ENCODE results near the gene CFAP298. TPM values are rescaled to one million over a fixed set of nuclear protein-coding genes. Genes with fewer than 3 reads are reported as not detected.

The CFAP298 gene
- total and polyA plus RNA-seq, 9 donors: 18.6 to 39.5 (median 28.0) TPM

GRCh38 chr21:32593690-32594089 lies 18.5 kb downstream of the CFAP298 start:
- 58 to 69% (median 61%) methylated on average over 8 of the region's 8 CpGs for WGBS, 3 donors

DNA sequence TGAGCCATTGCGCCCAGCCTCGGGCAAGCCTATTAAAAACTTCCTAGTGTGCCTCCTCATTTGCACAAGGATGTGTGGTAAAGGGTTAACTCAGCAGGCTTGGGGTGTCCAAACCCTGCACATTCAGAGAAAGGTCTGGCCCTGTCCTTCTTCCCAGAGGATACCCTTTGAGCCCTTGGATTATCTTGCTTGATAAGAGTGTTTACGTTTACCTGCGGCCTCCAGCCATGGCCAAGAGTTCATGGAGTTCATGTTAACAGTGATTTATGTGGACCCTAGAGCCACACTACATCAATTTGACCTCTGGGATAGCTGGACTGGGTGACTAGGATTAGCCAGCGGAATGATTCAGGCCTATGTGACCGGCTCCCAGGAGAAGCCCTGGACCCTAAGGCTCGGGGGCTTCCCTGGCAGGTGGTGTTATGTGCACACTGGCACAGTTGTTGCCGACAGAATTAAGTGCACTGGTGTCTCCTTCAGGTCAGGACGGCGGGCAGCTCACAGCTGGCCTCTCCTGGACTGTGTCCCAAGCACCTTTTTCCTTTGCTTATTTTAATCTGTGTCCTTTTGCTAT lies 19.2 kb downstream of the CFAP298 start:
- WGBS, 3 donors: 34 to 40% (median 39%) methylated on average over 10 of the region's 10 CpGs
- Histone ChIP-seq H3K4me1 (ENCODE audit: insufficient read depth) (no peaks in the 10 kb centered on the region), H3K27ac (no peak overlapping the region), H3K9me3 (no peaks in the 10 kb centered on the region), H3K36me3 (no peaks in the 10 kb centered on the region), H3K27me3 (no peaks in the 10 kb centered on the region), H3K4me3 (no peak overlapping the region)
- DNase-seq: no peak
- TF ChIP-seq, protein P1, sequence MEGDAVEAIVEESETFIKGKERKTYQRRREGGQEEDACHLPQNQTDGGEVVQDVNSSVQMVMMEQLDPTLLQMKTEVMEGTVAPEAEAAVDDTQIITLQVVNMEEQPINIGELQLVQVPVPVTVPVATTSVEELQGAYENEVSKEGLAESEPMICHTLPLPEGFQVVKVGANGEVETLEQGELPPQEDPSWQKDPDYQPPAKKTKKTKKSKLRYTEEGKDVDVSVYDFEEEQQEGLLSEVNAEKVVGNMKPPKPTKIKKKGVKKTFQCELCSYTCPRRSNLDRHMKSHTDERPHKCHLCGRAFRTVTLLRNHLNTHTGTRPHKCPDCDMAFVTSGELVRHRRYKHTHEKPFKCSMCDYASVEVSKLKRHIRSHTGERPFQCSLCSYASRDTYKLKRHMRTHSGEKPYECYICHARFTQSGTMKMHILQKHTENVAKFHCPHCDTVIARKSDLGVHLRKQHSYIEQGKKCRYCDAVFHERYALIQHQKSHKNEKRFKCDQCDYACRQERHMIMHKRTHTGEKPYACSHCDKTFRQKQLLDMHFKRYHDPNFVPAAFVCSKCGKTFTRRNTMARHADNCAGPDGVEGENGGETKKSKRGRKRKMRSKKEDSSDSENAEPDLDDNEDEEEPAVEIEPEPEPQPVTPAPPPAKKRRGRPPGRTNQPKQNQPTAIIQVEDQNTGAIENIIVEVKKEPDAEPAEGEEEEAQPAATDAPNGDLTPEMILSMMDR (IDR thresholded peaks at IDR 0.05): no peak
- no peak for TF ChIP-seq POLR2A (IDR thresholded peaks at IDR 0.05)
- no peak for TF ChIP-seq EP300 (IDR thresholded peaks at IDR 0.05)
- intact Hi-C loops (cut with DNase I): loop anchor here in 2 of 4 donors (10.0 kb wide), 2 partner anchors 188 to 808 kb away; no protein-coding TSS in a partner anchor

More at GRCh38 chr21:32593690-32594089, 18.5 kb downstream of the CFAP298 start:
- H3K27ac ChIP-seq: no peak overlapping the region
- intact Hi-C loops (cut with DNase I): loop anchor here in 2 of 4 donors (10.0 kb wide), 2 partner anchors 189 to 809 kb away; no protein-coding TSS in a partner anchor
- no peak overlapping the region for H3K4me3 ChIP-seq
- no peaks in the 10 kb centered on the region for H3K9me3 ChIP-seq
- TF ChIP-seq, protein P1 (IDR thresholded peaks at IDR 0.05): no peak
- TF ChIP-seq POLR2A (IDR thresholded peaks at IDR 0.05) (no peak), EP300 (IDR thresholded peaks at IDR 0.05) (no peak)
- H3K4me1 ChIP-seq (ENCODE audit: insufficient read depth): no peaks in the 10 kb centered on the region
- H3K27me3 ChIP-seq: no peaks in the 10 kb centered on the region
- DNase-seq: no peak
- no peaks in the 10 kb centered on the region for H3K36me3 ChIP-seq

DNA sequence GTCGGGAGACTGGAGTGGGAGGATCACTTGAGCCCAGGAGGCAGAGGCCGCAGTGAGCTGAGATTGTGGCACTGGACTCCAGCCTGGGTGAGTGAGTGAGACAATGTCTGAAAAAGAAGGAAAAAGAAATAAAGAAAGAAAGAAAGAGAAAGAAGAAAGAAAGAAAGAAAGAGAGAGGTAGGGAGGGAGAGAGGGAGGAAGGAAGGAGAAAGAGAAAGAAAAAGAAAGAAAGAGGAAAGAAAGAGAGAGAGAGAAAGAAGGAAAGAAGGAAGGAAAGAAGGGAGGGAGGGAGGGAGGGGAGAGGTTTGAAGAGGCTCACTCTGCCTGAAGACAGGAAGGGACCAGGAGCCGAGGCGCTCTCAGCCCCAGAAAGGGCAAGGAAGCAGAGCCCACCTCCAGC lies 22.0 kb downstream of the CFAP298 start:
- Histone ChIP-seq H3K27ac (no peak overlapping the region), H3K9me3 (no peaks in the 10 kb centered on the region), H3K27me3 (no peaks in the 10 kb centered on the region), H3K36me3 (no peaks in the 10 kb centered on the region), H3K4me3 (no peak overlapping the region), H3K4me1 (ENCODE audit: insufficient read depth) (no peaks in the 10 kb centered on the region)
- intact Hi-C loops (cut with DNase I): loop anchor here in 2 of 4 donors (10.0 kb wide), 2 partner anchors 185 to 805 kb away; no protein-coding TSS in a partner anchor
- no peak for DNase-seq
- 73 to 86% (median 80%) methylated on average over 4 of the region's 4 CpGs for whole genome bisulfite sequencing, 3 donors
- TF ChIP-seq EP300 (IDR thresholded peaks at IDR 0.05) (no peak), POLR2A (IDR thresholded peaks at IDR 0.05) (no peak)
- TF ChIP-seq, protein P1 (IDR thresholded peaks at IDR 0.05): no peak

- Histone ChIP-seq H3K9me3 (no peaks in the 10 kb centered on the region), H3K4me3 (no peak overlapping the region), H3K27ac (no peak overlapping the region), H3K4me1 (ENCODE audit: insufficient read depth) (no peaks in the 10 kb centered on the region), H3K36me3 (no peaks in the 10 kb centered on the region), H3K27me3 (no peaks in the 10 kb centered on the region)
- 93 to 95% (median 94%) methylated on average over 5 of the region's 5 CpGs for WGBS, 3 donors
- no peak for DNase-seq
- intact Hi-C loops (cut with DNase I): no loop called here
- TF ChIP-seq, protein P1 (IDR thresholded peaks at IDR 0.05): no peak
- TF ChIP-seq EP300 (IDR thresholded peaks at IDR 0.05) (no peak), POLR2A (IDR thresholded peaks at IDR 0.05) (no peak)
Observed at GRCh38 chr21:32587651-32588050, 24.5 kb downstream of the CFAP298 start.

All from ovary (tissue), 9 donors.